Activated CD8-positive, alpha-beta T cell treated with anti-CD3 and anti-CD28 coated beads, Interleukin-2, amount 10 ng/mL, durations not matched to agents 7 days and 5 days (primary cell): ENCODE measurements around the gene ATP6V1E1. TPM values are rescaled to one million over a fixed set of nuclear protein-coding genes. Genes with fewer than 3 reads are reported as not detected.
"Not testable (repeated sequence)": the region's sequence is repeated elsewhere in the genome, so short reads cannot be mapped to it uniquely, and the experiment has no call there.

Experiments used
- ATAC-seq: fragments of 150-1000 bp; cut with Tn5 transposase; one replicate; pipeline ENCODE4 v1.10.0; 2021; ENCODE audit warnings: moderate library complexity
- CTCF ChIA-PET: fragments of 350-600 bp; sonication (Branson Sonifier 250); formaldehyde crosslinking; loops from one replicate; lab custom pipeline; 2021; ENCODE audit warnings: antibody characterized with exemption; lab: Charles Lee
- POLR2A ChIA-PET: fragments of 350-600 bp; sonication (Branson Sonifier 250); formaldehyde crosslinking; loops from one replicate; lab custom pipeline; 2021; ENCODE audit warnings: antibody characterized with exemption; lab: Charles Lee
- DNase-seq: peaks from one replicate; pipeline ENCODE4 v3.0.0-alpha.2; 2020
- H3K27ac Mint-ChIP-seq: one replicate; pipeline ENCODE4 v1.8.0; 2021; ENCODE audit warnings: mild to moderate bottlenecking, mixed read lengths
- H3K27me3 Mint-ChIP-seq: one replicate; pipeline ENCODE4 v1.8.0; 2021; ENCODE audit warnings: low read depth, mixed read lengths
- H3K36me3 Mint-ChIP-seq: one replicate; pipeline ENCODE4 v1.8.0; 2021; ENCODE audit warnings: low read depth, mixed read lengths
- H3K4me1 Mint-ChIP-seq: one replicate; pipeline ENCODE4 v1.8.0; 2021; ENCODE audit warnings: low read depth, mixed read lengths
- H3K4me3 Mint-ChIP-seq: one replicate; pipeline ENCODE4 v1.8.0; 2021; ENCODE audit warnings: mild to moderate bottlenecking, mixed read lengths
- H3K9me3 Mint-ChIP-seq: one replicate; pipeline ENCODE4 v1.8.0; 2022; ENCODE audit warnings: mixed read lengths; ENCODE audit not compliant: insufficient read depth
- total RNA-seq, 2 experiments: library from RNA; stranded (reverse); gene quantifications; one replicate each; pipeline ENCODE4 v1.2.3, GENCODE V29; 2021

ATP6V1E1 gene
- total RNA-seq, 2 experiments from 2014 or later: 86.2 to 88.8 TPM

DNA sequence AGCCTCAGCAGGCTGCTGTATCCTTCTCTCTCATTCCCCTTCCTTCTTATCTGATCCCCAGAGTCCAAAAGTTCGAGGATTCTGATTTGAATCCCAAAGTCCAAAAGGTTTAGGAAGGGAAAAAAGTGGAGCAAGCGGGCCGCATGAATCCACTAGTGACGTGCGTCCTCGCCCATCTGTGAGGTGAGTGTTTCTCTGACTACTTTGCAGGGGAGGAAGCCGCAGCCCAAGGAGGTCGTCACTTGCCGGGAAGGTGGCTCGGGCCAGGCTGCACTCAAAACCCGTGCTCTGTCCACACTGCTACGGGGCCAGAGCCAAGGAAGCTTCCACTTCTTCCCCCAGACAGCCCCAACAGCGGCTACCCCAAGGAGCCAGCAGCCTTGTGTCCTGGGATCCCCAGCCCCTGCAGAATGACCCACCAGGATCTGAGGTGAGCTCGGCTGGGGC, 49.0 kb downstream of the ATP6V1E1 start:
- no peaks in the 10 kb centered on the region for H3K9me3 Mint-ChIP-seq
- CTCF ChIA-PET: no interaction called here
- no peaks in the 10 kb centered on the region for H3K27me3 Mint-ChIP-seq
- POLR2A ChIA-PET: no interaction called here
- H3K4me3 Mint-ChIP-seq: no peak overlapping the region
- H3K4me1 Mint-ChIP-seq: no peaks in the 10 kb centered on the region
- no peak overlapping the region for H3K27ac Mint-ChIP-seq
- ATAC-seq (no peak), DNase-seq (no peak)
- no peaks in the 10 kb centered on the region for H3K36me3 Mint-ChIP-seq

DNA sequence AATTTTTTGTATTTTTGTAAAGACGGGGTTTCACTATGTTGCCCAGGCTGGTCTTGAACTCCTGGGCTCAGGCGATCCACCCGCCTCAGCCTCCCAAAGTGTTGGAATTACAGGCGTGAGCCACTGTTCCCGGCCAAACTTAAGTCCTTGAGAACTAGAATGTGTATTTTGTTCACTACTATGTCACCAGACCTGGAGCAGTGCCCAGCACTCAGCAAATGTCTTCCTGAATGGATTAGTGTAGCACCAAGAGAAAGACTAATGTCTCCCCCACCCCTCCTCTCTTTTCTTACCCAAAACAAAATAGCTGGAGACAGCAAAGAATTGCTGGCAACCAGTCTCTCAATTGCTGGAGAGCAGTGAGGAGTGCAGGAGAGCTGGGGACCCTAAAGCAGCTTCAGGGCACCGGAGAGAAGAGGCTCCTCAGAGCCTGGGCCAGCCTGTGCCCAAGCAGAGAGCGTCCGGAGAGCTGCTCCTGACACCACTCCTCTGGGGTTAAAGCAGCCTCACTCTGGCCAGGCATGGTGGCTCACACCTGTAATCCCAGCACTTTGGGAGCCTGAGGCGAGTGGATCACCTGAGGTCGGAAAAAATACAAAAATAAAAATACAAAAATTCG, 50.3 kb downstream of the ATP6V1E1 start:
- Mint-ChIP-seq H3K4me3 (no peak overlapping the region), H3K9me3 (no peaks in the 10 kb centered on the region), H3K27me3 (no peaks in the 10 kb centered on the region), H3K36me3 (no peaks in the 10 kb centered on the region), H3K4me1 (no peaks in the 10 kb centered on the region), H3K27ac (no peak overlapping the region)
- DNase-seq: no peak
- POLR2A ChIA-PET: no interaction called here
- no peak for ATAC-seq
- CTCF ChIA-PET: no interaction called here

GRCh38 chr22:17576470-17576869, 52.1 kb downstream of the ATP6V1E1 start:
- Mint-ChIP-seq H3K4me3 (no peak overlapping the region), H3K4me1 (no peaks in the 10 kb centered on the region), H3K27me3 (no peaks in the 10 kb centered on the region), H3K9me3 (no peaks in the 10 kb centered on the region), H3K27ac (no peak overlapping the region), H3K36me3 (no peaks in the 10 kb centered on the region)
- ChIA-PET CTCF (no interaction called here), POLR2A (no interaction called here)
- DNase-seq (no peak), ATAC-seq (no peak)

DNA sequence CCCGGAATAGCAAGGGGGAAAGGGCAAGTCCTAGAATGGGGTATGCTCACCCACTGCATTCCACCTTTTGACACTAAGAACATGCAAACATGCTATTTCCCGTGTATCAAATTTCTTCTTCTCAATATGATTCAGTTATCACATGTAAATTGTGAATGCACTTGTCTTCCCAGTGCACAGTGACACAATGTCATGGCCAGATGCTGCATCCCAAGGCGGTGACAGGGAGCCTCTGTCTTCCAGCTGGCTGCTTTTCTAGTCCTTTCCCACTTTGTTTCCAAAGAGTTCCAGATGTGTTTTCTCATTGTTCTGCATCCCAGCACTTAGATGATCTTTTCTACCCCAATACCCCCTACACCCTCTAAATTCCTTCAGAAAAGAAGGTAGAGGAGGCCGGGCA, 52.9 kb downstream of the ATP6V1E1 start:
- no peak overlapping the region for H3K27ac Mint-ChIP-seq
- no peaks in the 10 kb centered on the region for H3K4me1 Mint-ChIP-seq
- ATAC-seq (no peak), DNase-seq (no peak)
- ChIA-PET POLR2A (no interaction called here), CTCF (no interaction called here)
- H3K4me3 Mint-ChIP-seq: no peak overlapping the region
- H3K36me3 Mint-ChIP-seq: no peaks in the 10 kb centered on the region
- no peaks in the 10 kb centered on the region for H3K27me3 Mint-ChIP-seq
- no peaks in the 10 kb centered on the region for H3K9me3 Mint-ChIP-seq

GRCh38 chr22:17575151-17575550, 53.4 kb downstream of the ATP6V1E1 start:
- DNase-seq (no peak), ATAC-seq (no peak)
- CTCF ChIA-PET: no interaction called here
- H3K4me3 Mint-ChIP-seq: no peak overlapping the region
- no peaks in the 10 kb centered on the region for H3K4me1 Mint-ChIP-seq
- no peaks in the 10 kb centered on the region for H3K9me3 Mint-ChIP-seq
- no peak overlapping the region for H3K27ac Mint-ChIP-seq
- H3K27me3 Mint-ChIP-seq: no peaks in the 10 kb centered on the region
- POLR2A ChIA-PET: no interaction called here
- H3K36me3 Mint-ChIP-seq: no peaks in the 10 kb centered on the region

DNA sequence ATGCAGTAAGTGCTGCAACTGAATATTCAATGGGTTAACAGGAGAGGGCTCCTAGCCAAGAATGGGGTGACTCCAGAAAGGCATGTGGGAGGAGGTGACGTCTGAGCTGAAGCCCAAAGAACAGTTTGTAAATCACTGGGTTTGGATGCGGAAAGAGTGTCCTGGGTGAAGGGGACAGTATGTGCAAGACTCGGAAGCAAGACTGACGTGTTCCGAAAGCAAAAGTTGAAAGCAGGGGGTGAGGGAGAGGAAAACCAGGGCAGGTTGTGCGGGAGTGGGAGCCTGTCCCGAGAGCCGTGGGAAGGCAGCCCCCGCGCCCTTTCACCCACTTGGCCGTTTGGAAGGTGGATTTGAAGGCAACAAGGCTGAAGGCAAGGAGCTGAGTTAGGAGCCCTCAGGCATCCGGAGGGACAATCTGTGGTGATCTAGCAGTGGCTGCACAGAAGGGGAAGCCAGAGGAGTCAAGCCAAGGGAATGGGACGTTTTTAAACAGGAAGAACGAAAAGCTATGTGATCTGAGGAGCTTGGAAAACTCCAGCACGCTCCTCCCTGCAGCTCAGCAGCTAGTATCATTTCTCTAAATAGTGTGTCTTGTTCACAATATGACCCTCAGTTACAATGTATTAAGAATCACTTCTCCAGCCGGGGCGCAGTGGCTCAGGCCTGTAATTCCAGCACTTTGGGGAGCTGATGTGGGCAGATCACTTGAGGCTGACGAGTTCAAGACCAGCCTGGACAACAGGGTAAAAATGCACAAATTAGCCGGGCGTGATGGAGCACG, 57.5 kb downstream of the ATP6V1E1 start:
- ATAC-seq: no peak
- no peaks in the 10 kb centered on the region for H3K36me3 Mint-ChIP-seq
- H3K27ac Mint-ChIP-seq: no peak overlapping the region
- DNase-seq: no peak
- no peaks in the 10 kb centered on the region for H3K4me1 Mint-ChIP-seq
- CTCF ChIA-PET: no interaction called here
- H3K9me3 Mint-ChIP-seq: no peaks in the 10 kb centered on the region
- POLR2A ChIA-PET: no interaction called here
- no peak overlapping the region for H3K4me3 Mint-ChIP-seq
- H3K27me3 Mint-ChIP-seq: no peaks in the 10 kb centered on the region

GRCh38 chr22:17569971-17570511, 58.5 kb downstream of the ATP6V1E1 start:
- Mint-ChIP-seq H3K27ac (no peak overlapping the region), H3K27me3 (no peaks in the 10 kb centered on the region), H3K9me3 (no peaks in the 10 kb centered on the region), H3K4me1 (no peaks in the 10 kb centered on the region), H3K4me3 (no peak overlapping the region), H3K36me3 (no peaks in the 10 kb centered on the region)
- DNase-seq: no peak
- ChIA-PET CTCF (no interaction called here), POLR2A (no interaction called here)
- no peak for ATAC-seq

DNA sequence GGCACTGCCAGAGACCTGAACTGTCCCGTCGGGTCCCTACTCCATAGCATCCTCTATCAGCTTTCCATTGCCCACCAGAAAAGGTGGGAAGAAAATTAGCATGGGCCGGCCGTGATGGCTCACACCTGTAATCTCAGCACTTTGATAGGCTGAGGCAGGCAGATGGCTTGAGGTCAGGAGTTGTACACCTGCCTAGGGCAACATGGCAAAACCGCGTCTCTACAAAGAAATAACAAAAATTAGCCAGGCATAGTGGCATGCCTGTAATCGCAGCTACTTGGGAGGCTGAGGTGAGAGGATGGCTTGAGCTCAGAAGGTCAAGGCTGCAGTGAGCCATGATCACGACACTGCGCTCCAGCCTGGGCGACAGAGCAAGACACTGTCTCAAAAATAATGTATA, 61.8 kb downstream of the ATP6V1E1 start:
- Mint-ChIP-seq H3K27me3 (no peaks in the 10 kb centered on the region), H3K36me3 (no peaks in the 10 kb centered on the region), H3K4me1 (no peaks in the 10 kb centered on the region), H3K4me3 (no peak overlapping the region), H3K27ac (no peak overlapping the region), H3K9me3 (no peaks in the 10 kb centered on the region)
- DNase-seq: no peak
- ChIA-PET CTCF (no interaction called here), POLR2A (no interaction called here)
- ATAC-seq: no peak

- H3K4me3 Mint-ChIP-seq, H3K9me3 Mint-ChIP-seq, H3K27me3 Mint-ChIP-seq, POLR2A ChIA-PET, CTCF ChIA-PET, H3K36me3 Mint-ChIP-seq, H3K27ac Mint-ChIP-seq, H3K4me1 Mint-ChIP-seq, DNase-seq, ATAC-seq: not testable (repeated sequence)
Measured at GRCh38 chr22:17566016-17566687, 62.4 kb downstream of the ATP6V1E1 start.

DNA sequence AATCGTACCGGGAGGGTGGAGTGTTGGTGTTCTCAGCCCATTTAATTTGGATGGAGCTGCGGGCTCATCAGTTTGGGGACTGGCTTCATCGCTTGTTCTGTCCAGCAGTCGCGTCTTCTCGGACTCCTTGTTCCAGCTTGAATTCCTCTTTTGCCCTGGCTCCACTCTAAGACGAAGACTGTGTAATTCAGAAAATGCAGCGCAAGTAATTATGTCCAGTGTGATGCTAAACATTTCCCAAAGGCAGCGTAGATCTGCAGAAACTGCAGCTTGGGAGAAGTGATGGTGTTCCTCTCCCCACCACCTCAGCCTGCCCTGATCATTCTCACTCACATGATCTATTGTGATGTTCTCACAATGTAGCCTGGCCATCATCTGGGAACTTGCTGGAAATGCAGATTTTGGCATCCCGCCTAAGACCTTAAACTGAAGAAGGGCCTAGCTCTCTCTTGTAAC, 64.6 kb downstream of the ATP6V1E1 start:
- H3K27me3 Mint-ChIP-seq: peaks cover 2% of the 10 kb centered on the region
- H3K27ac Mint-ChIP-seq: no peak overlapping the region
- DNase-seq (no peak), ATAC-seq (no peak)
- H3K9me3 Mint-ChIP-seq: no peaks in the 10 kb centered on the region
- H3K4me1 Mint-ChIP-seq: no peaks in the 10 kb centered on the region
- no peak overlapping the region for H3K4me3 Mint-ChIP-seq
- ChIA-PET POLR2A (no interaction called here), CTCF (no interaction called here)
- no peaks in the 10 kb centered on the region for H3K36me3 Mint-ChIP-seq

DNA sequence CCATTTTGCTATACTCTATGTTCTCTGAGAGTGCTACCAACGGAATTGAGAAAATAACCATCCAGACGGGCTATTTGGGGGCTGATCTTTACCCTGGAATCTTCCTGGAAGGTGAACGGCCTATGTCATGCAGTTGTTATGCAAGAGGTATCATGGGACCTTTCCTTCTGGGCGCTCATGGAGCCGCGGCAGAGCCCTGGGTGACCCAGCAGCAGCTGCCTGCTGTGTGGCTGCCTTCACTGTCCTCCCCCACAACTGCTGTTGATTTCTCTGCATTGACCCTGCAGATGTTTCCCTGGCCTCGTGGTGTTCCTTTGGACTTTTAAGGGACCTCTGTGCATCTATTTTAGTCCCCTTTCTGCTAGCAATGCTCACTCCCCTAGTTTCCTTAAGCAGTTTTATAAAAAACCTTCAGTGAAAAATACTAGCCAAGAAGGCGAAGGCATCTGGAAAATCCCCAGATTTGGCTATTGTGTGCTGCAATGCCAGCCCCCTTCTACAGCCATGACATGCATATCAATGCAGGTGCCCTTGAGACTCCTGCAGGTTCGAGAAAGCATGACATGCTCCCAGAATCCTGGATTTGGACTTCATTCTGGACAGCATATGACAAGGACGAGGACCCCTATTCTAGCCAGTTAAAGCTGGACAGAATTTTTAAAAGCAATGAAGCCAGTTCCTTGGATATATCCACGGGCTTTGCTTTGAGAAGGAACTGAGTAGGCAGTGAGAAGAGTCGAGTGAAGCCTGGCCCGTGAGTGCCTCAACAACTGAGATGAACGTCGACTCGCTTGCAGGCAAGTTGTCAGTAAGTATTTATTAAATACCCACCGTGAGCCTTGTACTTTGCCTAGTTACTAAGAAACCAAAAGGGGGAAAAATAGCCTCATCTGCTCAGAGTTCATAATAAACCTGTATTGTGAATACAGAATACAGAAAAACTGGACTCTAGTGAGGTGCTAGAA, 65.4 kb downstream of the ATP6V1E1 start, which contains the start of gene SLC25A18:
TSS of gene SLC25A18 (plus strand) at position 593 of the 965 bp plus-strand sequence. CDS start 16,447 bp downstream, outside the sequence.
- no peaks in the 10 kb centered on the region for H3K4me1 Mint-ChIP-seq
- POLR2A ChIA-PET: no interaction called here
- no peak within 1 kb of the TSS for H3K27ac Mint-ChIP-seq
- no peaks in the 10 kb centered on the region for H3K9me3 Mint-ChIP-seq
- CTCF ChIA-PET: no interaction called here
- no peak for DNase-seq
- no peak within 1 kb of the TSS for H3K4me3 Mint-ChIP-seq
- no peak for ATAC-seq
- no peaks in the 10 kb centered on the region for H3K36me3 Mint-ChIP-seq
- H3K27me3 Mint-ChIP-seq: peaks cover 2% of the 10 kb centered on the region
